HepG2 (cell line): Measurements from ENCODE around the gene MBD5. TPM values are rescaled to one million over a fixed set of nuclear protein-coding genes. Genes with fewer than 3 reads are reported as not detected.

ENCODE experiments used
- ARID5B ChIP-seq: IDR thresholded peaks from 2 replicates; pipeline ENCODE4 v1.4.0; 2020; ENCODE audit warnings: mild to moderate bottlenecking, missing genetic modification reagents
- ARNT2 ChIP-seq: sonication (generic); formaldehyde crosslinking; IDR thresholded peaks from 2 replicates; pipeline ENCODE4 v1.8.0; 2022; ENCODE audit warnings: mild to moderate bottlenecking, low read depth, missing genetic modification reagents, moderate library complexity
- BORCS8-MEF2B ChIP-seq: sonication (generic); formaldehyde crosslinking; IDR thresholded peaks from 2 replicates; pipeline ENCODE4 v1.8.0; 2022; ENCODE audit warnings: mild to moderate bottlenecking, missing genetic modification reagents
- CBFB ChIP-seq: sonication (generic); formaldehyde crosslinking; IDR thresholded peaks from 2 replicates; pipeline ENCODE4 v1.4.0; 2020; ENCODE audit warnings: missing genetic modification reagents
- DNMT1 ChIP-seq: sonication (generic); formaldehyde crosslinking; IDR thresholded peaks from 2 replicates; pipeline ENCODE4 v1.5.1; 2020; ENCODE audit warnings: mild to moderate bottlenecking, missing genetic modification reagents
- FOXA3 ChIP-seq: IDR thresholded peaks from 2 replicates; pipeline ENCODE4 v1.6.1; 2016; ENCODE audit warnings: missing genetic modification reagents, missing compliant biosample characterization
- FOXK2 ChIP-seq: fragments of 450-650 bp; IDR thresholded peaks from 2 replicates; pipeline ENCODE4 v1.6.1; 2016
- HOMEZ ChIP-seq: IDR thresholded peaks from 2 replicates; pipeline ENCODE4 v1.6.1; 2016; ENCODE audit warnings: low read depth
- HOXA5 ChIP-seq: sonication (generic); formaldehyde crosslinking; IDR thresholded peaks from 2 replicates; pipeline ENCODE4 v1.4.0; 2020; ENCODE audit warnings: missing genetic modification reagents
- ISX ChIP-seq: sonication (generic); formaldehyde crosslinking; conservative IDR thresholded peaks from 2 replicates; pipeline ENCODE4 v1.5.0; 2020; ENCODE audit warnings: missing genetic modification reagents
- KAT8 ChIP-seq: IDR thresholded peaks from 2 replicates; pipeline ENCODE4 v1.6.1; 2016; ENCODE audit warnings: missing genetic modification reagents, missing compliant biosample characterization
- KMT2A ChIP-seq: sonication (generic); formaldehyde crosslinking; IDR thresholded peaks from 2 replicates; pipeline ENCODE4 v1.4.0; 2020; ENCODE audit warnings: missing genetic modification reagents
- MNT ChIP-seq: fragments of 450-650 bp; IDR thresholded peaks from 2 replicates; pipeline ENCODE4 v1.6.1; 2016
- MTA3 ChIP-seq: sonication (generic); formaldehyde crosslinking; IDR thresholded peaks from 2 replicates; pipeline ENCODE4 v1.4.0; 2020; ENCODE audit warnings: missing genetic modification reagents
- NRL ChIP-seq: sonication (generic); formaldehyde crosslinking; IDR thresholded peaks from 2 replicates; pipeline ENCODE4 v1.5.0; 2020; ENCODE audit warnings: missing genetic modification reagents, mild to moderate bottlenecking, moderate library complexity, borderline replicate concordance
- SAP130 ChIP-seq: IDR thresholded peaks from 2 replicates; pipeline ENCODE4 v1.6.1; 2016; ENCODE audit warnings: low read depth
- TBL1XR1 ChIP-seq: fragments of 150-350 bp; IDR thresholded peaks from 2 replicates; pipeline ENCODE4 v1.6.1; 2014; ENCODE audit warnings: borderline replicate concordance, low read length; ENCODE audit not compliant: partially characterized antibody
- THRA ChIP-seq: sonication (generic); formaldehyde crosslinking; IDR thresholded peaks from 2 replicates; pipeline ENCODE4 v1.4.0; 2020; ENCODE audit warnings: missing genetic modification reagents, borderline replicate concordance
- ZBTB21 ChIP-seq: sonication (generic); formaldehyde crosslinking; IDR thresholded peaks from 2 replicates; pipeline ENCODE4 v1.4.0; 2020; ENCODE audit warnings: missing genetic modification reagents
- polyA plus RNA-seq, 8 experiments: library from polyadenylated mRNA; depleted of rRNA in 3 of 8; stranded (reverse) in 7 of 8; unstranded in 1 of 8; fragments of >200 nt; fragmentation: Illumina TruSeq in 4 of 8; extraction: Trizol in 4 of 8; gene quantifications; 2 replicates each; pipeline versions ENCODE4 v1.2.1 to v1.2.3, GENCODE V29; 2011 to 2016; ENCODE audit warnings: low read depth in 4 of 8, missing spikeins in 1 of 8, mixed read lengths in 1 of 8; ENCODE audit not compliant: insufficient read depth in 1 of 8
- total RNA-seq, 5 experiments: library from RNA; depleted of rRNA; stranded (reverse); fragments of >200 nt; fragmentation: Illumina TruSeq; extraction: Trizol; gene quantifications; 2 replicates each; pipeline ENCODE4 v1.2.3, GENCODE V29; 2016; ENCODE audit warnings: low read depth in 1 of 5

Gene MBD5
- total and polyA plus RNA-seq, 2 of the 13 experiments (the other 11 are each of a cell fraction or from before 2014, with no cell fraction given), result 13.5 to 26.4 TPM

- TF ChIP-seq THRA (CRISPR knock-in tag) (peak; percentile 41; the same call in 1 of the 2 replicates), ZBTB21 (CRISPR knock-in tag) (no peak), KMT2A (peak; percentile 57; the same call in 1 of the 2 replicates), ARID5B (CRISPR knock-in tag) (peak; percentile 37; the same call in 1 of the 2 replicates), CBFB (CRISPR knock-in tag) (peak; percentile 64; the same call in 1 of the 2 replicates), TBL1XR1 (no peak), MTA3 (CRISPR knock-in tag) (no peak), FOXA3 (CRISPR knock-in tag) (peak; percentile 61), HOXA5 (CRISPR knock-in tag) (no peak), FOXK2 (no peak), MNT (0 out of 2 replicates have a peak, but pooled peaks have one; percentile 18), BORCS8-MEF2B (CRISPR knock-in tag) (peak; percentile 59; the same call in 1 of the 2 replicates), SAP130 (0 out of 2 replicates have a peak, but pooled peaks have one; percentile 10), ARNT2 (CRISPR knock-in tag) (peak; percentile 46; the same call in 1 of the 2 replicates), ISX (CRISPR knock-in tag) (no peak), NRL (CRISPR knock-in tag) (0 out of 2 replicates have a peak, but pooled peaks have one; percentile 63), HOMEZ (CRISPR knock-in tag) (peak; percentile 59; the same call in 1 of the 2 replicates), DNMT1 (CRISPR knock-in tag) (no peak), KAT8 (CRISPR knock-in tag) (no peak)
These were observed 180.4 kb downstream of the MBD5 start (continued) for GRCh38 chr2:148201075-148202004.
